Activated naive CD4-positive, alpha-beta T cell treated with anti-CD3 and anti-CD28 coated beads, Interleukin-2, amount 50 U/mL, for 24 hours (primary cell): ENCODE data around the gene ZSWIM2.
"Not testable (repeated sequence)": the region's sequence is repeated elsewhere in the genome, so short reads cannot be mapped to it uniquely, and the experiment has no call there.

Experiments used
- H3K27ac Mint-ChIP-seq: one replicate; pipeline ENCODE4 v1.8.0; 2021; ENCODE audit warnings: mild to moderate bottlenecking, mixed read lengths
- H3K27me3 Mint-ChIP-seq: one replicate; pipeline ENCODE4 v1.8.0; 2021; ENCODE audit warnings: mixed read lengths
- H3K36me3 Mint-ChIP-seq: one replicate; pipeline ENCODE4 v1.8.0; 2021; ENCODE audit warnings: mixed read lengths
- H3K4me1 Mint-ChIP-seq: one replicate; pipeline ENCODE4 v1.8.0; 2021; ENCODE audit warnings: mixed read lengths
- H3K4me3 Mint-ChIP-seq: one replicate; pipeline ENCODE4 v1.8.0; 2021; ENCODE audit warnings: mild to moderate bottlenecking, mixed read lengths
- H3K9me3 Mint-ChIP-seq: one replicate; pipeline ENCODE4 v1.8.0; 2021; ENCODE audit warnings: mixed read lengths

ZSWIM2 gene

GRCh38 chr2:186848873-186849578 lies at the start of gene ZSWIM2:
Gene ZSWIM2 (minus strand): TSS chr2:186849170. CDS start chr2:186849130, 40 bp downstream.
- Mint-ChIP-seq H3K27ac (no peak within 1 kb of the TSS), H3K4me3 (peak within 1 kb of the TSS; percentile 24), H3K27me3 (peaks cover 17% of the 10 kb centered on the region), H3K4me1 (peaks cover 6% of the 10 kb centered on the region), H3K9me3 (peaks cover 9% of the 10 kb centered on the region), H3K36me3 (no peaks in the 10 kb centered on the region)

- H3K27ac Mint-ChIP-seq, H3K36me3 Mint-ChIP-seq, H3K27me3 Mint-ChIP-seq, H3K9me3 Mint-ChIP-seq, H3K4me1 Mint-ChIP-seq, H3K4me3 Mint-ChIP-seq: not testable (repeated sequence)
These were observed 47.2 kb upstream of the ZSWIM2 start for GRCh38 chr2:186896220-186896619.

GRCh38 chr2:186895451-186895850 lies 46.5 kb upstream of the ZSWIM2 start:
- Mint-ChIP-seq H3K4me1 (no peaks in the 10 kb centered on the region), H3K9me3 (no peaks in the 10 kb centered on the region), H3K36me3 (no peaks in the 10 kb centered on the region), H3K4me3 (no peak overlapping the region), H3K27ac (no peak overlapping the region), H3K27me3 (no peaks in the 10 kb centered on the region)

- H3K4me1 Mint-ChIP-seq = no peaks in the 10 kb centered on the region
- H3K36me3 Mint-ChIP-seq = no peaks in the 10 kb centered on the region
- no peaks in the 10 kb centered on the region for H3K9me3 Mint-ChIP-seq
- no peak overlapping the region for H3K4me3 Mint-ChIP-seq
- H3K27ac Mint-ChIP-seq = no peak overlapping the region
- H3K27me3 Mint-ChIP-seq = no peaks in the 10 kb centered on the region
These were observed 45.5 kb upstream of the ZSWIM2 start for GRCh38 chr2:186894478-186894877.

GRCh38 chr2:186892821-186893220 lies 43.9 kb upstream of the ZSWIM2 start:
- Mint-ChIP-seq H3K4me1 (no peaks in the 10 kb centered on the region), H3K27me3 (no peaks in the 10 kb centered on the region), H3K27ac (no peak overlapping the region), H3K4me3 (no peak overlapping the region), H3K9me3 (no peaks in the 10 kb centered on the region), H3K36me3 (no peaks in the 10 kb centered on the region)

- H3K27ac Mint-ChIP-seq = no peak overlapping the region
- H3K4me1 Mint-ChIP-seq = no peaks in the 10 kb centered on the region
- no peak overlapping the region for H3K4me3 Mint-ChIP-seq
- no peaks in the 10 kb centered on the region for H3K36me3 Mint-ChIP-seq
- no peaks in the 10 kb centered on the region for H3K9me3 Mint-ChIP-seq
- H3K27me3 Mint-ChIP-seq = no peaks in the 10 kb centered on the region
These were observed 42.2 kb upstream of the ZSWIM2 start for GRCh38 chr2:186891185-186891621.

- Mint-ChIP-seq H3K9me3 (no peaks in the 10 kb centered on the region), H3K4me3 (no peak overlapping the region), H3K27ac (no peak overlapping the region), H3K36me3 (no peaks in the 10 kb centered on the region), H3K27me3 (peaks cover 3% of the 10 kb centered on the region), H3K4me1 (no peaks in the 10 kb centered on the region)
These were observed 40.3 kb upstream of the ZSWIM2 start for GRCh38 chr2:186889101-186889879.

GRCh38 chr2:186887107-186888090 lies 38.4 kb upstream of the ZSWIM2 start:
- peaks cover 3% of the 10 kb centered on the region for H3K27me3 Mint-ChIP-seq
- no peak overlapping the region for H3K4me3 Mint-ChIP-seq
- no peak overlapping the region for H3K27ac Mint-ChIP-seq
- H3K36me3 Mint-ChIP-seq = no peaks in the 10 kb centered on the region
- peaks cover 5% of the 10 kb centered on the region for H3K9me3 Mint-ChIP-seq
- no peaks in the 10 kb centered on the region for H3K4me1 Mint-ChIP-seq

- no peak overlapping the region for H3K27ac Mint-ChIP-seq
- H3K4me3 Mint-ChIP-seq = no peak overlapping the region
- H3K4me1 Mint-ChIP-seq = no peaks in the 10 kb centered on the region
- H3K36me3 Mint-ChIP-seq = no peaks in the 10 kb centered on the region
- H3K9me3 Mint-ChIP-seq = peaks cover 23% of the 10 kb centered on the region
- H3K27me3 Mint-ChIP-seq = peaks cover 3% of the 10 kb centered on the region
These were observed 35.6 kb upstream of the ZSWIM2 start for GRCh38 chr2:186884587-186884986.

GRCh38 chr2:186883666-186884065 lies 34.7 kb upstream of the ZSWIM2 start:
- Mint-ChIP-seq H3K9me3 (peaks cover 23% of the 10 kb centered on the region), H3K36me3 (no peaks in the 10 kb centered on the region), H3K27me3 (peaks cover 3% of the 10 kb centered on the region), H3K4me1 (no peaks in the 10 kb centered on the region), H3K27ac (no peak overlapping the region), H3K4me3 (no peak overlapping the region)

- H3K27me3 Mint-ChIP-seq = peaks cover 3% of the 10 kb centered on the region
These were observed 33.6 kb upstream of the ZSWIM2 start for GRCh38 chr2:186882511-186883071.

GRCh38 chr2:186881660-186882059 lies 32.7 kb upstream of the ZSWIM2 start:
- no peaks in the 10 kb centered on the region for H3K4me1 Mint-ChIP-seq
- H3K4me3 Mint-ChIP-seq = no peak overlapping the region
- no peaks in the 10 kb centered on the region for H3K36me3 Mint-ChIP-seq
- H3K9me3 Mint-ChIP-seq = peaks cover 25% of the 10 kb centered on the region
- peaks cover 3% of the 10 kb centered on the region for H3K27me3 Mint-ChIP-seq
- H3K27ac Mint-ChIP-seq = no peak overlapping the region

More at GRCh38 chr2:186882511-186883071, 33.6 kb upstream of the ZSWIM2 start:
- no peaks in the 10 kb centered on the region for H3K36me3 Mint-ChIP-seq
- H3K4me3 Mint-ChIP-seq = no peak overlapping the region
- peaks cover 23% of the 10 kb centered on the region for H3K9me3 Mint-ChIP-seq
- H3K4me1 Mint-ChIP-seq = no peaks in the 10 kb centered on the region
- H3K27ac Mint-ChIP-seq = no peak overlapping the region

GRCh38 chr2:186879312-186879711 lies 30.3 kb upstream of the ZSWIM2 start:
- Mint-ChIP-seq H3K4me3 (no peak overlapping the region), H3K4me1 (no peaks in the 10 kb centered on the region), H3K27ac (no peak overlapping the region), H3K27me3 (no peaks in the 10 kb centered on the region), H3K36me3 (no peaks in the 10 kb centered on the region), H3K9me3 (peaks cover 32% of the 10 kb centered on the region)

- H3K27me3 Mint-ChIP-seq = no peaks in the 10 kb centered on the region
- no peak overlapping the region for H3K27ac Mint-ChIP-seq
- peaks cover 9% of the 10 kb centered on the region for H3K9me3 Mint-ChIP-seq
- H3K36me3 Mint-ChIP-seq = no peaks in the 10 kb centered on the region
- H3K4me1 Mint-ChIP-seq = no peaks in the 10 kb centered on the region
- no peak overlapping the region for H3K4me3 Mint-ChIP-seq
These were observed 25.7 kb upstream of the ZSWIM2 start for GRCh38 chr2:186874713-186875112.

- H3K27ac Mint-ChIP-seq = no peak overlapping the region
- H3K36me3 Mint-ChIP-seq = no peaks in the 10 kb centered on the region
- H3K27me3 Mint-ChIP-seq = no peaks in the 10 kb centered on the region
- peaks cover 9% of the 10 kb centered on the region for H3K9me3 Mint-ChIP-seq
- no peaks in the 10 kb centered on the region for H3K4me1 Mint-ChIP-seq
- H3K4me3 Mint-ChIP-seq = no peak overlapping the region
These were observed 22.9 kb upstream of the ZSWIM2 start for GRCh38 chr2:186871881-186872280.
